WTC11 (cell line): Measurements from ENCODE around the gene DKC1.
"Not testable (repeated sequence)": the region's sequence is repeated elsewhere in the genome, so short reads cannot be mapped to it uniquely, and the experiment has no call there.

Experiments
- ATF2 ChIP-seq: sonication (generic); formaldehyde crosslinking; IDR thresholded peaks from 2 replicates; pipeline ENCODE4 v1.8.1; 2022; ENCODE audit warnings: low read depth, missing genetic modification reagents, borderline replicate concordance
- CREM ChIP-seq: sonication (generic); formaldehyde crosslinking; IDR thresholded peaks from 2 replicates; pipeline ENCODE4 v1.8.1; 2022; ENCODE audit warnings: mild to moderate bottlenecking, missing genetic modification reagents, moderate library complexity
- CTCF ChIP-seq: fragments of 200-600 bp; IDR thresholded peaks from 2 replicates; pipeline ENCODE4 v1.8.0; 2022; ENCODE audit warnings: antibody characterized with exemption
- EMX1 ChIP-seq: fragments of 250-450 bp; sonication (Bioruptor Pico); IDR thresholded peaks from 2 replicates; pipeline ENCODE4 v1.8.0; 2021; ENCODE audit warnings: mild to moderate bottlenecking
- MYBL2 ChIP-seq: sonication (generic); formaldehyde crosslinking; IDR thresholded peaks from 2 replicates; pipeline ENCODE4 v1.8.1; 2023; ENCODE audit warnings: mild to moderate bottlenecking, moderate library complexity, missing genetic modification reagents
- NR2C2 ChIP-seq: sonication (generic); formaldehyde crosslinking; IDR thresholded peaks from 2 replicates; pipeline ENCODE4 v1.8.0; 2022; ENCODE audit warnings: mild to moderate bottlenecking, missing genetic modification reagents
- RELA ChIP-seq: sonication (generic); formaldehyde crosslinking; IDR thresholded peaks from 2 replicates; pipeline ENCODE4 v1.8.1; 2022; ENCODE audit warnings: missing genetic modification reagents, mild to moderate bottlenecking, borderline replicate concordance
- ZNF232 ChIP-seq: sonication (generic); formaldehyde crosslinking; IDR thresholded peaks from 2 replicates; pipeline ENCODE4 v1.8.0; 2022; ENCODE audit warnings: mild to moderate bottlenecking, missing genetic modification reagents

GRCh38 chrX:154825586-154825985 lies 62.9 kb downstream of the DKC1 start:
- TF ChIP-seq CREM (CRISPR knock-in tag); CTCF; EMX1; ATF2 (CRISPR knock-in tag); NR2C2; ZNF232 (CRISPR knock-in tag); MYBL2 (CRISPR knock-in tag); RELA: not testable (repeated sequence)
